Upper lobe of right lung (tissue), 1 donor: ENCODE measurements around the gene SHLD1. TPM values are rescaled to one million over a fixed set of nuclear protein-coding genes. Genes with fewer than 3 reads are reported as not detected.
"Not testable (repeated sequence)": the region's sequence is repeated elsewhere in the genome, so short reads cannot be mapped to it uniquely, and the experiment has no call there.

Experiments used
- ATAC-seq: fragments of 200-7000 bp; cut with Tn5 transposase; one replicate; pipeline ENCODE4 v1.9.1; 2020; ENCODE audit warnings: mild to moderate bottlenecking, moderate library complexity
- DNase-seq: peaks from one replicate; pipeline ENCODE4 v3.0.0-alpha.2; 2020
- H3K27ac ChIP-seq: fragments of 200-600 bp; one replicate; pipeline ENCODE4 v1.8.0; 2022
- H3K27me3 ChIP-seq: fragments of 200-600 bp; one replicate; pipeline ENCODE4 v1.8.0; 2022; ENCODE audit warnings: mild to moderate bottlenecking
- H3K36me3 ChIP-seq: fragments of 200-600 bp; one replicate; pipeline ENCODE4 v1.8.0; 2022
- H3K4me1 ChIP-seq: fragments of 200-600 bp; one replicate; pipeline ENCODE4 v1.8.0; 2022
- H3K4me3 ChIP-seq: fragments of 200-600 bp; one replicate; pipeline ENCODE4 v1.8.0; 2022; ENCODE audit warnings: mild to moderate bottlenecking
- H3K9me3 ChIP-seq: fragments of 200-600 bp; one replicate; pipeline ENCODE4 v1.8.0; 2022
- intact Hi-C: fragments of 100-400 bp; cut with DNase I; formaldehyde crosslinking; loops from one replicate; pipeline ENCODE4 v1.11.0; 2022
- total RNA-seq: library from RNA; stranded (reverse); fragmentation: NEBNext Ultra II Directional; extraction: Animal tissue kit (Norgen Biotek cat#: 25700); gene quantifications from one replicate; pipeline ENCODE4 v1.2.1, GENCODE V29; 2021
- TF ChIP-seq, protein P1 (sequence below): fragments of 200-600 bp; IDR thresholded peaks from one replicate; pipeline ENCODE4 v1.8.0; 2022; ENCODE audit warnings: antibody characterized with exemption
- donor health status: DM: no; HTN: yes; CAD: no; lungs with severe emphysema.

The SHLD1 gene
- total RNA-seq, 1 donor from 2014 or later, result 5.8 TPM

DNA sequence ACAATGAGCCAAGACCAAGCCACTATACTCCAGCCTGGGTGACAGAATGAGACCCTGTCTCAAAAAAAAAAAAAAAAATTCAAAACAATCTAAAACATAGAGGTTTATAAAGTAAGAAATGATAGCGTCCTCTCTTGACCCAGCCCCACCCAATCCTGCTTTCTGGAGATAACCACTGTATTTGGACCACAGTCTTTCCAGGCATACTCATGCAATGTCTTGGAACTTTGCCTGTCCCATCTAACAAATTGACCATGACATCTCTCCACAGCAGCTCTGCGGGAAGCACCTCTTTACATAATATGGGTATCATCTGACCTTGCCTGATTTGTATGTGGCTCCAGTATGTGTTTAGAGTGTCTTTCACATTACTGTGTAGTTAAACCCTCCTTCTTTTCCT, 9.1 kb upstream of the SHLD1 start:
- no peak overlapping the region for H3K27ac ChIP-seq
- no peak for DNase-seq
- peaks cover 20% of the 10 kb centered on the region for H3K4me1 ChIP-seq
- no peaks in the 10 kb centered on the region for H3K27me3 ChIP-seq
- no peak overlapping the region for H3K4me3 ChIP-seq
- no peaks in the 10 kb centered on the region for H3K36me3 ChIP-seq
- no peaks in the 10 kb centered on the region for H3K9me3 ChIP-seq
- TF ChIP-seq, protein P1, sequence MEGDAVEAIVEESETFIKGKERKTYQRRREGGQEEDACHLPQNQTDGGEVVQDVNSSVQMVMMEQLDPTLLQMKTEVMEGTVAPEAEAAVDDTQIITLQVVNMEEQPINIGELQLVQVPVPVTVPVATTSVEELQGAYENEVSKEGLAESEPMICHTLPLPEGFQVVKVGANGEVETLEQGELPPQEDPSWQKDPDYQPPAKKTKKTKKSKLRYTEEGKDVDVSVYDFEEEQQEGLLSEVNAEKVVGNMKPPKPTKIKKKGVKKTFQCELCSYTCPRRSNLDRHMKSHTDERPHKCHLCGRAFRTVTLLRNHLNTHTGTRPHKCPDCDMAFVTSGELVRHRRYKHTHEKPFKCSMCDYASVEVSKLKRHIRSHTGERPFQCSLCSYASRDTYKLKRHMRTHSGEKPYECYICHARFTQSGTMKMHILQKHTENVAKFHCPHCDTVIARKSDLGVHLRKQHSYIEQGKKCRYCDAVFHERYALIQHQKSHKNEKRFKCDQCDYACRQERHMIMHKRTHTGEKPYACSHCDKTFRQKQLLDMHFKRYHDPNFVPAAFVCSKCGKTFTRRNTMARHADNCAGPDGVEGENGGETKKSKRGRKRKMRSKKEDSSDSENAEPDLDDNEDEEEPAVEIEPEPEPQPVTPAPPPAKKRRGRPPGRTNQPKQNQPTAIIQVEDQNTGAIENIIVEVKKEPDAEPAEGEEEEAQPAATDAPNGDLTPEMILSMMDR, result no peak
- intact Hi-C loops, result no loop called here
- ATAC-seq, result no peak

DNA sequence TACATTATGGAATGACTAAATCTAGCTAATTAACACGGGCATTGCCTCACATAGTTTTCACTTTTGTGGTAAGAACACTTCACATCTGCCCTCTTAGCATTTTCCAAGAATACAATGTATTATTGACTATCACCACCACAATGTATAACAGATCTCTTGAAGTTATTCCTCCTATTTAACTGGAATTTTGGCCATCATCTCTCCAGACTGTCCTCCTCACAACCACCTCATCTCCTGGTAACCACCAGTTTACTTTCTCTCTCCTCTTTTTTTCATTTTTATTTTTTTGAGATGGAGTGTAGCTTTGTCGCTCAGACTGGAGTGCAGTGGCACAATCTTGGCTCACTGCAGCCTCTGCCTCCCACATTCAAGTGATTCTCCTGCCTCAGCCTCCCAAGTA, 8.2 kb upstream of the SHLD1 start:
- ATAC-seq (no peak), DNase-seq (no peak)
- Histone ChIP-seq H3K36me3 (no peaks in the 10 kb centered on the region), H3K27me3 (no peaks in the 10 kb centered on the region), H3K9me3 (no peaks in the 10 kb centered on the region), H3K4me1 (peaks cover 11% of the 10 kb centered on the region), H3K4me3 (no peak overlapping the region), H3K27ac (no peak overlapping the region)
- TF ChIP-seq, protein P1, result no peak
- intact Hi-C loops, result no loop called here

GRCh38 chr20:5745416-5746030, 4.7 kb upstream of the SHLD1 start:
- H3K27ac ChIP-seq, result no peak overlapping the region
- no peaks in the 10 kb centered on the region for H3K9me3 ChIP-seq
- no peak for ATAC-seq
- H3K4me3 ChIP-seq, result no peak overlapping the region
- TF ChIP-seq, protein P1, result no peak
- H3K36me3 ChIP-seq, result no peaks in the 10 kb centered on the region
- no peaks in the 10 kb centered on the region for H3K27me3 ChIP-seq
- intact Hi-C loops, result no loop called here
- DNase-seq, result no peak
- H3K4me1 ChIP-seq, result no peaks in the 10 kb centered on the region

GRCh38 chr20:5746064-5746463, 4.1 kb upstream of the SHLD1 start:
- ATAC-seq (no peak), DNase-seq (no peak)
- intact Hi-C loops, result no loop called here

GRCh38 chr20:5748246-5748645, 2.0 kb upstream of the SHLD1 start:
- Histone ChIP-seq H3K9me3 (no peaks in the 10 kb centered on the region), H3K27ac (no peak overlapping the region), H3K4me3 (no peak overlapping the region), H3K36me3 (no peaks in the 10 kb centered on the region), H3K4me1 (no peaks in the 10 kb centered on the region), H3K27me3 (no peaks in the 10 kb centered on the region)
- ATAC-seq, result no peak
- intact Hi-C loops, result no loop called here
- TF ChIP-seq, protein P1, result no peak
- DNase-seq, result no peak

More at GRCh38 chr20:5746064-5746463, 4.1 kb upstream of the SHLD1 start:
- TF ChIP-seq, protein P1, result no peak
- H3K4me1 ChIP-seq, result no peaks in the 10 kb centered on the region
- H3K27ac ChIP-seq, result no peak overlapping the region
- no peaks in the 10 kb centered on the region for H3K27me3 ChIP-seq
- H3K36me3 ChIP-seq, result no peaks in the 10 kb centered on the region
- H3K4me3 ChIP-seq, result no peak overlapping the region
- no peaks in the 10 kb centered on the region for H3K9me3 ChIP-seq

- ATAC-seq, H3K4me3 ChIP-seq, intact Hi-C loops, DNase-seq, H3K27me3 ChIP-seq, H3K36me3 ChIP-seq, H3K27ac ChIP-seq, H3K9me3 ChIP-seq, H3K4me1 ChIP-seq: not testable (repeated sequence)
Measured at GRCh38 chr20:5749512-5749951, 669 bp upstream of the SHLD1 start.
